HUES48 (cell line): Measurements from ENCODE around the gene TANC1.

Source experiments
- H3K27ac ChIP-seq: one replicate; pipeline ENCODE4 v1.7.0; 2013; ENCODE audit warnings: low read depth, low read length, inconsistent platforms
- H3K27me3 ChIP-seq: 2 replicates; pipeline ENCODE4 v1.6.1; 2013; ENCODE audit warnings: mild to moderate bottlenecking, low read length; ENCODE audit not compliant: control insufficient read depth, insufficient read depth
- H3K36me3 ChIP-seq: 2 replicates; pipeline ENCODE4 v1.6.1; 2013; ENCODE audit warnings: low read length; ENCODE audit not compliant: control insufficient read depth, insufficient read depth
- H3K4me1 ChIP-seq: 2 replicates; pipeline ENCODE4 v1.6.1; 2013; ENCODE audit warnings: mild to moderate bottlenecking, low read length; ENCODE audit not compliant: control insufficient read depth, insufficient read depth
- H3K4me3 ChIP-seq: 2 replicates; pipeline ENCODE4 v1.5.1; 2013; ENCODE audit warnings: mild to moderate bottlenecking, low read depth, low read length
- H3K9ac ChIP-seq: 2 replicates; pipeline ENCODE4 v1.6.1; 2013; ENCODE audit warnings: mild to moderate bottlenecking, low read depth, low read length, moderate library complexity
- H3K9me3 ChIP-seq: 2 replicates; pipeline ENCODE4 v1.6.1; 2013; ENCODE audit warnings: low read length; ENCODE audit not compliant: control insufficient read depth, insufficient read depth

The TANC1 gene

DNA sequence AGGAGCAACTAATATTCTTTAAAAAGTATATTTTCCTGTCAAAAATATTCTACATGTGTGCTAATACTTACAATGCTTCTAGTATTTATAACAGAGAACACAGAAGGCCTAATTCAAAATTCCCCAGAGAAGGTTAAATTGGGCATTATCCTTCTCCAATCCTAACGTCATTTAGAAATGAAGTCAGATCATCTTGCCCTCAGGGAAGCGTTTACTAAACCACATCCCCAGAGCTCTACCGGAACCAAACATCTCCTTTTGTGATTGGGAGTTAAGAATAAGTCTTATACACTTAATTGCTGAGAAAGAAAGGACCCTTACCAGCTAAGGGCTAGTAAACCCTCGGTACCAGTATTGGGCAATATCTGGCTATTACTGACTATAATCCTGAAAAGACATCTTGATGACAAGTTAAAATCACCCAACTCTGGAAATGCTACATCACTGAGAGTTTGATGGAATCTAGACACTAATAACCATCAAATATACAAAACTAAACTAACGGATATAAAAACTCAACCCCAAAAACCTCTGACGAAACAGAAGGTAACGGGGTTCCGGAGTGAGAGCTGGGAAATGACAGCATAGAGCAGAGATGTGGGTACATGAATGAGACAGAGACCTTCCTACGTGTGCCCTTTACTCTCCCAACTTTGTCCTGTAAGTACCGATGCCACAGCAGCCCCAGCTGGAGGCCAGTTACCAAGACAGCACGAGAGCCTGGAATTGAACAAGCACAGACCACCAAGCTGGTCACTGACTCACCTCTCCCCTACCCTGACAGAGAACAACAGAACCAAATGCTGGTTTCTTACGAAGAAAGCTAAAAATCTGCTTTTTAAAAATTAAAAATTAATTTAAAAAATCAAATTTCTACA, 283.1 kb downstream of the TANC1 start:
- Histone ChIP-seq H3K4me3 (no peak overlapping the region), H3K27ac (no peak overlapping the region), H3K4me1 (no peaks in the 10 kb centered on the region), H3K9me3 (no peaks in the 10 kb centered on the region), H3K9ac (no peak overlapping the region), H3K27me3 (no peaks in the 10 kb centered on the region), H3K36me3 (no peaks in the 10 kb centered on the region)

DNA sequence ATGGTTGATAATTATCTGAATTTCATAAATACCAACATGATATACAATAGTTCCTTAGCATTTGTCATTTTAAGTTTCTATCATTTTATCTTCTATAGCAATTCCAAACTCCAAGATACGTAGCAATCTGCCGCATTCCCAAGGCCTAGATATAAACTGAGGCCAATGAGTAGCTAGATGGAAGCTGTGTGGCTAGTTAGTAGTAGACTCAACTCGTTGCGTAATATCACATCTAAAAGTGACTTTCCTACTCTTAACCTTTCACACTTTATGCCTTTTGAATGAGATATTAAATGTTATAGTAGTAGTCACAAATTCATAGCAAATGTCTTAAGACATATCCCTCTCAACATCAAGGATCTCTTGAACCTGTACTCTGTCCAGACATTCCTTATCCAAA, 284.5 kb downstream of the TANC1 start:
- no peaks in the 10 kb centered on the region for H3K9me3 ChIP-seq
- H3K27me3 ChIP-seq = no peaks in the 10 kb centered on the region
- no peaks in the 10 kb centered on the region for H3K36me3 ChIP-seq
- no peak overlapping the region for H3K4me3 ChIP-seq
- H3K4me1 ChIP-seq = no peaks in the 10 kb centered on the region
- no peak overlapping the region for H3K27ac ChIP-seq
- no peak overlapping the region for H3K9ac ChIP-seq

DNA sequence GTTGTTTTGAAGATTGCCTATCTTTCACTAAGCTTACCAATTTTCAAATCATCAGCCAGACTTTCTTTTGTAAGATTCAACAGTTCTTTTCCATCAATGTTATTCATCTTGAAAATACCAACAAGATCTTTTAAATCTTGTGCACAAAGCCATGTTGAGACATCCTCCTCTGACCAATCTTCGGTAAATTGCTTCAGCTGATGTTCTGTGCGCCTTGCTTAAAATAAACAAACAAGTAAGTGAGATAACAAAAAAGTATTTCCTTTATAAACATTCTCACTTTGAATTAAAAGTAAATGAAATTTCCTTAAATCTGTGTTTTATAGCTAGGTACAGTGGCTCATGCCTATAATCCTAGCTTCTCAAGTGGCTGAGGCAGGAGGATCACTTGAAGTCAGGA, 287.7 kb downstream of the TANC1 start:
- no peak overlapping the region for H3K9ac ChIP-seq
- H3K9me3 ChIP-seq = no peaks in the 10 kb centered on the region
- no peak overlapping the region for H3K27ac ChIP-seq
- H3K4me1 ChIP-seq = no peaks in the 10 kb centered on the region
- no peaks in the 10 kb centered on the region for H3K36me3 ChIP-seq
- H3K4me3 ChIP-seq = no peak overlapping the region
- no peaks in the 10 kb centered on the region for H3K27me3 ChIP-seq

DNA sequence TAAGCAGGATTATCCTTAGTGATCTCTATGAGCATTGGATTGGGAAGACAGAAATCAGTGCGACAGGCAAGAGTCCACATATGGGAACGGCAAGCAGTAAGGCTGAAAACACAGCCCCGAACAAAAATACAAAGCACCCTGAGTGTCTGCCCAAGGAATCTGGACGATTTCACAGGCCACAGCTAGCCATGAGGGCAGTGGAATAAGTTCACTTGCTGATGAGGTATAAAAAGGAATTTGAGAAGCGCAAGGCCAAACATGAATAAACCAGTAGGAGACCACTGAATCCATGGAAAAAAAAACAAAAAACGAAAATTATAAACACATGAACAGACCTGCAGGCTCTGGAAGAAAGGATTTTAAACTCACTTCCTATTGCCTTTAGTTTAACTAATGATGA, 293.8 kb downstream of the TANC1 start:
- H3K27me3 ChIP-seq = no peaks in the 10 kb centered on the region
- no peak overlapping the region for H3K27ac ChIP-seq
- H3K36me3 ChIP-seq = no peaks in the 10 kb centered on the region
- H3K9ac ChIP-seq = no peak overlapping the region
- H3K4me1 ChIP-seq = no peaks in the 10 kb centered on the region
- no peak overlapping the region for H3K4me3 ChIP-seq
- H3K9me3 ChIP-seq = no peaks in the 10 kb centered on the region

DNA sequence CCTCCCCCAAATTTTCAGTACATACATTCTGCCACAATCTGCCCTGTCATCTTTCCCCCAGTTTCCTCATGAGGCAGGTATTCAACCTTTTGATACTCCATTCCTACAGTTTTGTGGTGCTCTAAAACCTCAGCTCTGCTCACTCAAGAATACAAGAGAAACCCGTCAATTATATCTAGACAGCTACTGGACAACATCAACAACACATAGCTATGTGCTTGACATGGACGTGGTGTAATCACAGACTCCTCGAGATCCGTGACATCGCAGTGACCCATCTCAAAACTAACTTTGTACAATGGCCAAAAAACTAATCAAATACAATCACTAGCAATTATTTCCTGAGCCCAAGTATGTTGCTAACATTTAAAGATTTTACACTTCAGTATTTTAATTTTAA, 294.5 kb downstream of the TANC1 start:
- no peak overlapping the region for H3K9ac ChIP-seq
- no peak overlapping the region for H3K27ac ChIP-seq
- H3K27me3 ChIP-seq = no peaks in the 10 kb centered on the region
- H3K4me3 ChIP-seq = no peak overlapping the region
- H3K9me3 ChIP-seq = no peaks in the 10 kb centered on the region
- H3K4me1 ChIP-seq = no peaks in the 10 kb centered on the region
- no peaks in the 10 kb centered on the region for H3K36me3 ChIP-seq

DNA sequence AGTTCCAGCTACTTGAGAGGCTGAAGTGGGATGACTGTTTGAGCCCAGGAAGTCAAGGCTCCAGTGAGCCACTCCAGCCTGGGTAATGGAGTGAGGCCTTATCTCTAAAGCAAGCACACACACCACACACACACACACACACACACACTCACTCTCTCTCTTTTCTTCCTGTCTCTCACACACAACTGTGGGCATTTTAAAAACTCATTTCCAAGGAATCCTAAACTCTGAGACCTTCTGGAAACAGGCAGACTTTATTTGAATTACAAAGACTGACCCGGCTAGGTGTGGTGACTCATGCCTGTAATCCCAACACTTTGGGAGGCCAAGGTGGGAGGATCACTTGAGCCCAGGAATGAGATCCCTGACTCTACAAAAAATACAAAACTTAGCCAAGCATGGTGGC, 296.7 kb downstream of the TANC1 start:
- no peaks in the 10 kb centered on the region for H3K9me3 ChIP-seq
- H3K27ac ChIP-seq = peak overlapping the region; percentile 34
- H3K36me3 ChIP-seq = no peaks in the 10 kb centered on the region
- H3K4me1 ChIP-seq = no peaks in the 10 kb centered on the region
- no peaks in the 10 kb centered on the region for H3K27me3 ChIP-seq
- H3K4me3 ChIP-seq = no peak overlapping the region
- H3K9ac ChIP-seq = no peak overlapping the region

DNA sequence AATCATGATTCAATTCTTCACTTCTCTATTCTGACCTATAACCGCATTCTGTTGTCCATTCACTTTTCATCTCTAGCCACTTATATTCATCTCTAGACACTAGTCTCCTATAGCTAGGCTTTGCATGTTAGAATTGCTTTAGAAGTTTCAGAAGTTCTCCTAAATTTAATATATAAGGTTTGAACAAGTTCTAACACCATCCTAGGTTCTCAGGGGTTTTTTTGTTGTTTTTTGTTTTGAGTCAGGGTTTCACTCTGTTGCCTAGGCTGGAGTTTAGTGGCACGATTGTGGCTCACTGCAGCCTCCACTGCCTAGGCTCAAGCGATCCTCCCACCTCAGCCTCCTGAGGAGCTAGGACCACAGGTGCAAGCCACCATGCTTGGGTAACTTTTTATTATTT, 298.1 kb downstream of the TANC1 start:
- Histone ChIP-seq H3K9ac (no peak overlapping the region), H3K36me3 (peaks cover 8% of the 10 kb centered on the region), H3K27ac (no peak overlapping the region), H3K27me3 (no peaks in the 10 kb centered on the region), H3K4me3 (no peak overlapping the region), H3K9me3 (no peaks in the 10 kb centered on the region), H3K4me1 (no peaks in the 10 kb centered on the region)

DNA sequence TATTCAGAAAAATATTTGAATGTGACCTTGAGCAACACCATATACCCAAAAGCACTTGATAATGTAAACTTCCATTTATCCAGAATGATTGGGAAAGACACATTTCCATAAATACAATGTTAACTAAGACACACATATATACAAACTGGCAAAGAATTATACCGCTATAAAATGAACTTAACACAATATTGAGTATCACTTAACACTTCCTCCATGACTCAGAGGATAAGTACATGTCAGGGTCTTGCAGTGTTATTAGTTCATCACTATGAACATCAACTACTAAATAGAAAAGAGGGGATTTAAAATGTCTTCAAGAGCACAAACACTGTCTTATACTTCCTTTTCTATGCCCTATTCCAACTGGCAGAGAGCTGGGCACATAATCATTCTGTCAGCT, 299.5 kb downstream of the TANC1 start:
- no peaks in the 10 kb centered on the region for H3K9me3 ChIP-seq
- H3K9ac ChIP-seq = no peak overlapping the region
- H3K4me1 ChIP-seq = no peaks in the 10 kb centered on the region
- H3K4me3 ChIP-seq = no peak overlapping the region
- H3K27me3 ChIP-seq = no peaks in the 10 kb centered on the region
- peaks cover 9% of the 10 kb centered on the region for H3K36me3 ChIP-seq
- no peak overlapping the region for H3K27ac ChIP-seq

DNA sequence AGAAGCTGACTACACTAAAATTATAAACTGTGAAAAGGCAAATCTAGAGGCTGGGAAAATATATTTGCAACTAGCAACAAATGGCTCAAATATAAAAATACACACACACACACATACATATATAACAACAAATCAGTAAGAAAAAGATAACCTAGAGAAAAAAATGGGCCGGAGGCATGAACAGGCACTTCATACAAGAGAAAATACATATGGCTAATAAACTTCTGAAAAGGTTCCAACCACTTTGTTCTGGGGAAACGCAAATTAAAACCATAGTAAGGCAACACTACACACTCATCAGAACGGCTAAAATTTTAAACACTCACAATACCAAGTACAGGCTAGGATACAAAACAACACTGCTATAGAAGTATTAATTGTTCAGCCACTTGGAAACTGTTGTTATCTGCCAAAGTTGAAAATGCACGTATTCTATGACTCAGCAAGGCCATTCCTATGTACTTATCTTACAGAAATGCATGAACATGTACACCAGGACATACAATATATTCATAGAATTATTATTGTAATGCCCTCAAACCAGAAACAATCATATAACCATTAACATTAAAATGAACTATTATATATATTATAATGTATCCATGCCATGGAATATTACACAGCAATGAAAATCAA, 302.4 kb downstream of the TANC1 start:
- no peak overlapping the region for H3K27ac ChIP-seq

DNA sequence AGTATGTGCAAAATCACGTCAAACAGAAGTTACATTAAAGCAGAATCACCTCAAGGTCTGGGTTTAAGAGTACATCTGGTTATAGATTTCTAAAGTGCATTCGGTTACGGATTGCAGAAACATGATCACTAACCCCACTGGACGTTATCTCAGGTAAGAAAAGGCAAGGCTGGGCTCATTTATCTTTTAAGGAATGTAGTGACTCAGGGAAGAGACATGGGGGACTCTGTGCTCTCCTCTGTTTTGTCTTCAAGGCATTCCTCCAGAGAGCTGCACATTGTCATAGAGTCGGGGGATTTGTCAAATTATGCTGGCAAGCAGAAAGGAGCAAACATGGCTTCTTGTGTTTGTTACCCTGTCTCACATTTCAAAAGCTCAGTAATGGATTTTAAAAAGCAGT, 303.7 kb downstream of the TANC1 start:
- no peaks in the 10 kb centered on the region for H3K9me3 ChIP-seq
- H3K36me3 ChIP-seq = peaks cover 9% of the 10 kb centered on the region
- no peak overlapping the region for H3K9ac ChIP-seq
- no peak overlapping the region for H3K4me3 ChIP-seq
- no peaks in the 10 kb centered on the region for H3K27me3 ChIP-seq
- H3K27ac ChIP-seq = peak overlapping the region; percentile 78
- no peaks in the 10 kb centered on the region for H3K4me1 ChIP-seq

More for the DNA sequence above, 302.4 kb downstream of the TANC1 start:
- Histone ChIP-seq H3K4me3 (no peak overlapping the region), H3K9me3 (no peaks in the 10 kb centered on the region), H3K36me3 (peaks cover 9% of the 10 kb centered on the region), H3K4me1 (no peaks in the 10 kb centered on the region), H3K9ac (no peak overlapping the region), H3K27me3 (no peaks in the 10 kb centered on the region)

DNA sequence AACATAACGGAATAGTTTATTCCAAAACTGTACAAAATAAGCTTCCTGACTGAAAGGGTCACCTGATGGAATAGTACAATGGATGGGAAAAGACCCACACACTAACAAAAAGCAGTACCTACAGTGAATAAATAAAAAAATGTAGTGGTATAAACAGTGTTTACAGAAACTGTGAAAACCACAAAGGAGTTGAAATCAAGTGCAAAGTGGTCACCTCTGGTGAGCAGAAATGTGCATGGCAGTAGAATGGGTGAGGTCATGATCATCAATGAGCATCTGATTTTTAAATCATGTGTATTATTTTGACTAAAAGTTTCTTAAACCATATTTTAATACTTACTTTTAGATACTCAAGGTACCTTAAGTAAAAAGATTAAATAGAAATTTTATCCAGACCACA, 306.7 kb downstream of the TANC1 start:
- H3K9ac ChIP-seq = no peak overlapping the region
- H3K27me3 ChIP-seq = no peaks in the 10 kb centered on the region
- H3K9me3 ChIP-seq = no peaks in the 10 kb centered on the region
- no peaks in the 10 kb centered on the region for H3K4me1 ChIP-seq
- H3K4me3 ChIP-seq = no peak overlapping the region
- H3K36me3 ChIP-seq = peaks cover 9% of the 10 kb centered on the region
- H3K27ac ChIP-seq = no peak overlapping the region
